ENCODE results near the gene PLEKHA5. TPM values are rescaled to one million over a fixed set of nuclear protein-coding genes. Genes with fewer than 3 reads are reported as not detected.

PLEKHA5 gene
- total and polyA plus RNA-seq, 3 donors from 2014 or later, result 22.4 to 37.5 (median 34.8) TPM

- no peak for DNase-seq
- intact Hi-C loops (cut with DNase I; ENCODE audit: low total_unique reads), result no loop called here
Observed at GRCh38 chr12:19251481-19252132, 122.1 kb downstream of the PLEKHA5 start.

GRCh38 chr12:19260135-19260534, 130.6 kb downstream of the PLEKHA5 start:
- no peaks in the 10 kb centered on the region for H3K36me3 ChIP-seq (ENCODE audit: low read depth, missing control alignments)
- no peak overlapping the region for H3K27ac ChIP-seq
- intact Hi-C loops (cut with DNase I; ENCODE audit: low total_unique reads), result no loop called here
- H3K9me3 ChIP-seq, result no peaks in the 10 kb centered on the region
- TF ChIP-seq, protein P1, sequence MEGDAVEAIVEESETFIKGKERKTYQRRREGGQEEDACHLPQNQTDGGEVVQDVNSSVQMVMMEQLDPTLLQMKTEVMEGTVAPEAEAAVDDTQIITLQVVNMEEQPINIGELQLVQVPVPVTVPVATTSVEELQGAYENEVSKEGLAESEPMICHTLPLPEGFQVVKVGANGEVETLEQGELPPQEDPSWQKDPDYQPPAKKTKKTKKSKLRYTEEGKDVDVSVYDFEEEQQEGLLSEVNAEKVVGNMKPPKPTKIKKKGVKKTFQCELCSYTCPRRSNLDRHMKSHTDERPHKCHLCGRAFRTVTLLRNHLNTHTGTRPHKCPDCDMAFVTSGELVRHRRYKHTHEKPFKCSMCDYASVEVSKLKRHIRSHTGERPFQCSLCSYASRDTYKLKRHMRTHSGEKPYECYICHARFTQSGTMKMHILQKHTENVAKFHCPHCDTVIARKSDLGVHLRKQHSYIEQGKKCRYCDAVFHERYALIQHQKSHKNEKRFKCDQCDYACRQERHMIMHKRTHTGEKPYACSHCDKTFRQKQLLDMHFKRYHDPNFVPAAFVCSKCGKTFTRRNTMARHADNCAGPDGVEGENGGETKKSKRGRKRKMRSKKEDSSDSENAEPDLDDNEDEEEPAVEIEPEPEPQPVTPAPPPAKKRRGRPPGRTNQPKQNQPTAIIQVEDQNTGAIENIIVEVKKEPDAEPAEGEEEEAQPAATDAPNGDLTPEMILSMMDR (IDR thresholded peaks at IDR 0.05), result no peak
- no peak for TF ChIP-seq POLR2A (IDR thresholded peaks at IDR 0.05)
- no peaks in the 10 kb centered on the region for H3K4me1 ChIP-seq
- no peaks in the 10 kb centered on the region for H3K27me3 ChIP-seq
- no peak overlapping the region for H3K4me3 ChIP-seq
- WGBS, 2 donors, result 96 to 98% methylated on average over 2 of the region's 2 CpGs
- no peak for DNase-seq

More at GRCh38 chr12:19251481-19252132, 122.1 kb downstream of the PLEKHA5 start:
- H3K9me3 ChIP-seq, result no peaks in the 10 kb centered on the region
- H3K36me3 ChIP-seq (ENCODE audit: low read depth, missing control alignments), result no peaks in the 10 kb centered on the region
- WGBS, 2 donors, result 38 to 64% methylated on average over 3 of the region's 3 CpGs
- no peak overlapping the region for H3K27ac ChIP-seq
- H3K4me1 ChIP-seq, result no peaks in the 10 kb centered on the region
- H3K27me3 ChIP-seq, result no peaks in the 10 kb centered on the region
- H3K4me3 ChIP-seq, result no peak overlapping the region
- TF ChIP-seq, protein P1 (IDR thresholded peaks at IDR 0.05), result no peak
- no peak for TF ChIP-seq POLR2A (IDR thresholded peaks at IDR 0.05)

DNA sequence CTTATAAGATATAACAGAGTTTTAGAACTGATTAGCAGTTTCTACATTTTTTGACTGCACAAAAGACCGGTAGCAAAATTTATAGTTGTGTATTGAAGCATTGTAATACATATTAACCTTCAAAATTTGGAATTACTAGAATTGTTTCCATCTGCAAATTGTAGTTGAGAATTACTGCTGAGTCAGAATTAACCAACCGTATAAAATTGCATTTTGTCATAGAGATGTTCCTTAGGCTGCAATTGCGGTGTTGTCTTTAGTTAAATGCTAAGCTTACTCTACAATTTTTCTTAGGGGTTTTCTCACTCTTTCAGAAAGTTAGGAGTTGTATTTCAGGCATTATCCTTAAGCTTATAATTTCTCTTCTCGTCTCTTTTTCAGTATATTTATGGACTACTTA, 132.2 kb downstream of the PLEKHA5 start:
- Histone ChIP-seq H3K27me3 (no peaks in the 10 kb centered on the region), H3K4me3 (no peak overlapping the region), H3K9me3 (no peaks in the 10 kb centered on the region), H3K27ac (no peak overlapping the region), H3K4me1 (no peaks in the 10 kb centered on the region), H3K36me3 (ENCODE audit: low read depth, missing control alignments) (no peaks in the 10 kb centered on the region)
- intact Hi-C loops (cut with DNase I; ENCODE audit: low total_unique reads), result no loop called here
- TF ChIP-seq, protein P1 (IDR thresholded peaks at IDR 0.05), result no peak
- TF ChIP-seq POLR2A (IDR thresholded peaks at IDR 0.05), result no peak
- WGBS, 2 donors, result 95 to 96% methylated on average over 4 of the region's 4 CpGs
- no peak for DNase-seq

DNA sequence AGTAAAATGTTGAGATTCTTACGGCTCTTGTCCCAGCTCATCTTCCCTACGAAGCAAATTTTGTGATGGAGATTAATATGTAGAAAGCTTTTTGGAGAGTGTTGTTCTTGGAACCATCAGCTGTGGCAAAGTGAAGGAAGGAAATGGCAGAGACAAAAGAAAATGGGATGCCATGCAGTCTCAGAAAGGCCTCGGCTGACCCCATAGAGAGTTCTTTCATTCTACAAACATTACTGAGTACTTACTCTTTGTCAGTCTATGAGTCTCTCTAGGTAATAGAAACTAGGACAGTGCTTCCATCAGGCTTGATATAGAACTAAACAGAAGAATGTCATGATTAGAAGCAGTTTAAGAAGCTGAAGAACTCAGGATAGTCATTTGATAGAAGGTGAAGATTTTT, 134.1 kb downstream of the PLEKHA5 start:
- TF ChIP-seq, protein P1 (IDR thresholded peaks at IDR 0.05), result no peak
- no peak for TF ChIP-seq POLR2A (IDR thresholded peaks at IDR 0.05)
- Histone ChIP-seq H3K9me3 (no peaks in the 10 kb centered on the region), H3K27ac (no peak overlapping the region), H3K36me3 (ENCODE audit: low read depth, missing control alignments) (no peaks in the 10 kb centered on the region), H3K4me1 (no peaks in the 10 kb centered on the region), H3K27me3 (no peaks in the 10 kb centered on the region), H3K4me3 (no peak overlapping the region)
- 95 to 96% methylated on average over 3 of the region's 3 CpGs for WGBS, 2 donors
- intact Hi-C loops (cut with DNase I; ENCODE audit: low total_unique reads), result no loop called here
- no peak for DNase-seq

All from testis (tissue), 3 donors.